ENCODE data around the gene CASK.

DNA sequence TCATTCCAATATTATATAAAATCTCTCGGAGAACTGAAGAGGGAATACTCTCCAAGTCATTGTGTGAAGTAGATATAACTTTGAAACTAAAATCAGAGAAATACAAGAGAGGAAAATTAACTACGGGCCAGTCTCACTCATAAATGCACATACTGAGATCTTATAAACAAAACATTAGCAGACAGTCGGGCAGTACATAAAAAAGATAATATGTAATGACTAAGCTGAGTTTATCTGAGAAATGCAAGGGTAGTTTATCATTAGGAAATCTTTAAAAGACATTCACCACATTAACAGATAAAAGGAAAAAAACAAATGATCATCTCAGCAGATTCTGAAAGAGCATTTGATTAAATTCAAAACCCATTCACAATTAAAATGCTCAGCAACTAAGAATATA lies 359.5 kb downstream of the CASK start:
- no peak for TF ChIP-seq POLR2A (IDR thresholded peaks at IDR 0.05; ENCODE audit: low read length)
- no peak for TF ChIP-seq GATA1 (IDR thresholded peaks at IDR 0.05; ENCODE audit: low read depth, low read length)

All from erythroblast (primary cell).